Epithelial cell of esophagus (primary cell): ENCODE results near the gene MSANTD3.

Source experiments
- DNase-seq: peaks from one replicate; pipeline ENCODE4 v3.0.0; 2010; ENCODE audit warnings: low read depth
- H3K4me3 ChIP-seq: 2 replicates; pipeline ENCODE4 v1.5.1; 2011; ENCODE audit warnings: mild to moderate bottlenecking, low read length, control low read depth
- TF ChIP-seq, protein P1 (sequence below): IDR thresholded peaks from 2 replicates; pipeline ENCODE4 v1.5.1; 2011; ENCODE audit warnings: low read depth, mild to moderate bottlenecking, low read length, control low read depth, inconsistent platforms; ENCODE audit not compliant: insufficient read depth; ENCODE audit errors: missing control alignments

The MSANTD3 gene

DNA sequence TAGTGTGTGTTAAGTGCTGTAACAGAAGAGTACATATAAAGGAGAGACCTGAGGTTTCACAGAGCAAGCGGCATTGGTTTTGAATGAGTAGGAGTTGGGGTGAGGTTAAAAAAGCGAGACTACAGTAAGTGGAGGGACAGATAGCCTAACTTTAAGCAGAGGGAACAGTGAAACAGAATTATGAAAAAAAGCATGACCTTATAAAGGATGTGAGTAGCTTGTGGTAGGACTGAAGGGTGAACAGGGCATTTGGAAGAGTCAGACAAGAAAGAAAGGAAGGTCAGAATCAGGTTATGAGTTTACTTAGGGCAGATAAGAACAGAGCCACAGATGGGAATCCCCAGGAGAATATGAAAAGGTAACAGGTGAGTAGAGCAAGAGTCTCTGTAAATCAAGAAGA is 22.5 kb downstream of the MSANTD3 start:
- H3K4me3 ChIP-seq, result no peak overlapping the region
- DNase-seq, result no peak
- TF ChIP-seq, protein P1, sequence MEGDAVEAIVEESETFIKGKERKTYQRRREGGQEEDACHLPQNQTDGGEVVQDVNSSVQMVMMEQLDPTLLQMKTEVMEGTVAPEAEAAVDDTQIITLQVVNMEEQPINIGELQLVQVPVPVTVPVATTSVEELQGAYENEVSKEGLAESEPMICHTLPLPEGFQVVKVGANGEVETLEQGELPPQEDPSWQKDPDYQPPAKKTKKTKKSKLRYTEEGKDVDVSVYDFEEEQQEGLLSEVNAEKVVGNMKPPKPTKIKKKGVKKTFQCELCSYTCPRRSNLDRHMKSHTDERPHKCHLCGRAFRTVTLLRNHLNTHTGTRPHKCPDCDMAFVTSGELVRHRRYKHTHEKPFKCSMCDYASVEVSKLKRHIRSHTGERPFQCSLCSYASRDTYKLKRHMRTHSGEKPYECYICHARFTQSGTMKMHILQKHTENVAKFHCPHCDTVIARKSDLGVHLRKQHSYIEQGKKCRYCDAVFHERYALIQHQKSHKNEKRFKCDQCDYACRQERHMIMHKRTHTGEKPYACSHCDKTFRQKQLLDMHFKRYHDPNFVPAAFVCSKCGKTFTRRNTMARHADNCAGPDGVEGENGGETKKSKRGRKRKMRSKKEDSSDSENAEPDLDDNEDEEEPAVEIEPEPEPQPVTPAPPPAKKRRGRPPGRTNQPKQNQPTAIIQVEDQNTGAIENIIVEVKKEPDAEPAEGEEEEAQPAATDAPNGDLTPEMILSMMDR, result no peak

DNA sequence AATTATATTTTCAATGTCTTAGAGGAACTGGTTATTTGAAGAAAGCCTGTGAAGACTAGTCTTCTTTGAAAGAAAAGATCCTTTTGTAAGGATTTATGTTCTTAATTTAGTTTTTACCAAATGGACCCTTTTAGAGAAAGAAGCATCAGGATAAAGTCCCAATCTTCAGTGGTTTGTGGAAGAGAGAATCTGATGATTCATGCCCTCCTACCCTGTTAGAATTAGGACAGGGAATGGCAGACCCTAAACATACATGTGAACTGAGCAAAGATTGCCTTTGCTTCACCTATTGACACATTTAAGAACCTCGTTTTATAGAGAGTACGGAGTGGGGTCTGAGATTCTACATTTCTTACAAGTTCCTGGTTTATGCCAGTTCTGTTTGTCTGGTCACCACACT is 26.0 kb downstream of the MSANTD3 start:
- no peak overlapping the region for H3K4me3 ChIP-seq
- TF ChIP-seq, protein P1, result no peak

DNA sequence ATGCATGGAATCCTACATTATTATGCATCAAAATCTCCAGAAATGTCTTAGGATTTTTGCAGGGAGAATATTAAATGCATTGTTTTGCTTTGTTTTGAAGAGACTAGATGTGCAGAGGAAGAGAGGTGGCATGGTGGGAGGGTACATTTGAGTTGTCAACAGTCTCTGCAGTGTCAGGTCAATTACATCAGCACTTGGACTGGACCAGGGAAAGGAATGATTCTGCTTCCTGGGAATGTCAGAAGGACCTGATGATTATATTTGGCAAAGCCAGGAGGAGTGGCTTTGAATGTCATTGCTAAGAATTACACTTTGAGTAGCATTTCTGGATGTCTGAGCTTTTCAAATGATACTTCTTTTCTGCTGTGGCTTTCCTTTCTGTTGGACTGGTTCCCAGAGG is 28.5 kb downstream of the MSANTD3 start:
- H3K4me3 ChIP-seq, result no peak overlapping the region
- no peak for DNase-seq
- TF ChIP-seq, protein P1, result no peak

More for the DNA sequence above, 26.0 kb downstream of the MSANTD3 start:
- DNase-seq, result no peak

DNA sequence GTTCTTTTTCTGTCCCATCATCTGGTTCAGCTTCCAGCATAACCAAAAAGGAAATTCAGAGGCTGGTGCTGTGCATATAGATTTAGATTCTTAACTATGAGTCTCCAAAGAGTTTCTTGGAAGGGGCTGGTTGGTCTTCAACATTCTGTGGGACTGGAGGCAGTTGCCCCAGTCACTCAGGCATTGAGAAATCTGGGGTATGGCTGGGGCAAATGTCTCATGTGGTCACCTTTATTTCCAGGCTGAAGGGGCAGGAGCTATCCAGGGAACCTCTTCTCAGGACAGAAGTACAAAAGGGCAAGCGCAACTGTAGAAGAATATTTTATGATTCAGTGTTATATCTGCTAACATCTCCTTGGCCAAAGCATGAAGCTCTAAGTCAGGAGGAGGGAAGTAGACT is 30.6 kb downstream of the MSANTD3 start:
- TF ChIP-seq, protein P1, result no peak
- no peak overlapping the region for H3K4me3 ChIP-seq
- no peak for DNase-seq

DNA sequence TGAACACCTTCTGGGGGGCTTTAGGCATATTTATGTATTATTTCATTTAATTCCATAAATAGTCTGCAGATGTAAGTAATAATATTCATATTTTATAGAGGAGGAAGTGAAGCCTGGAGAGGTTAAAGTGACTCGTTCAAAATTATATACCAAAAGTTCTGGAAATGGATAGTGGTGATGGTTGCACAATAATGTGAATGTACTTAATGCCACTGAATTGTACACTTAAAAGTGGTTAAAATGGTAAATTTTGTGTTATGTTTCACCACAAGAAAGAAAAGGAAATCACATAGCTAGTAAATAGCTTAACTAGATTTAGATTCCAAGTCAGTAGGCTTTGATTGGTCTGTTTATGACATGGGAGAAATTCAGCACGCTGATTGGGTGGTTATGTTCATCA is 33.0 kb downstream of the MSANTD3 start:
- no peak for DNase-seq
- TF ChIP-seq, protein P1, result no peak
- H3K4me3 ChIP-seq, result no peak overlapping the region

DNA sequence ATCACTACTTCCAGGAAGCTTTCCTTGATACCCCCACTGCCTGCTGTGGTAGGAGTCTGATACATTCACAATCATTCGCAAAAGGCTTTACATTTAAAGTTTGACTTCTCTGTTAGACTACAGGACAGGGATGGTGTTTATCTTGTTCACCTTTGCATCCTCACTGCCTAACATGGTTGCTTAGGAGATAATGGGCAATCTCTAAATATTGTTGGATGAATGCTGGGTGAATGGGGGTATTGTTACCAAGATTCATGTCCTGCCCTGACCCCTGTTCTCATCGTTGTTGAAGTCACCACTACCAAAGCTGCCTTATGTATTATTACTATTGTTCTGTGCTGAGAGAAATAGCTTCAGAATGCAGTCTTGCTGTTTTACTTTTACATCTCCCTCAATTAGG is 38.3 kb downstream of the MSANTD3 start:
- H3K4me3 ChIP-seq, result no peak overlapping the region
- no peak for DNase-seq
- TF ChIP-seq, protein P1, result no peak

DNA sequence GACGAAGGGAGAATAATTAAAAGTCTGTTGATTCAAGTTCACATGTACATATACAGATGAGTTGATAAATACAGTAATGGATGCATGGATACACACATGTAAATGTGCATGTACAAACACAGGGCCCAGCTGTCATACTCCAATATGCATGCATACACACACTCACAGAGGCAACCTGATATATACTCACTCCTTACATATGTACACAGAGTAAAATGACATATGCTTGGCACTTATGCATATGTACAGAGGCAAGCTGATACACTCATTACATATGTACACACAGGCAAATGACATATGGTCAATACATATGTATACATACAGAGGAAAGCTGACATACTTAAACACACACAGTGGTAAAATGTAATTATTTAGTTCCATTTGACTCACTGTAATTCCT is 38.8 kb downstream of the MSANTD3 start:
- TF ChIP-seq, protein P1, result no peak
- no peak for DNase-seq
- no peak overlapping the region for H3K4me3 ChIP-seq
